Stimulated activated CD4-positive, alpha-beta T cell treated with anti-CD3 and anti-CD28 coated beads, Interleukin-15, amount 100 ng/mL, for 48 hours (primary cell): ENCODE measurements around the gene CYFIP1.

ENCODE experiments used
- DNase-seq, 2 donors: peaks; one replicate each; pipeline ENCODE4 v3.0.0-alpha.2; 2020; ENCODE audit warnings: low read depth in 2 of 2

CYFIP1 gene

GRCh38 chr15:22968366-22968765 lies 11.8 kb downstream of the CYFIP1 start:
- no peak for DNase-seq

- no peak for DNase-seq
These were observed 12.9 kb downstream of the CYFIP1 start for GRCh38 chr15:22967084-22967770.

- no peak for DNase-seq
These were observed 13.7 kb downstream of the CYFIP1 start for GRCh38 chr15:22966321-22967083.

- DNase-seq: no peak
These were observed 16.5 kb downstream of the CYFIP1 start for GRCh38 chr15:22963641-22964040.

- no peak for DNase-seq
These were observed 17.6 kb downstream of the CYFIP1 start for GRCh38 chr15:22962611-22963010.

- DNase-seq: no peak
These were observed 18.4 kb downstream of the CYFIP1 start for GRCh38 chr15:22961762-22962161.

- no peak for DNase-seq
These were observed 19.6 kb downstream of the CYFIP1 start for GRCh38 chr15:22960556-22960955.

GRCh38 chr15:22960126-22960525 lies 20.0 kb downstream of the CYFIP1 start:
- no peak for DNase-seq

GRCh38 chr15:22959321-22960101 lies 20.7 kb downstream of the CYFIP1 start:
- DNase-seq: no peak

- DNase-seq: no peak
These were observed 21.5 kb downstream of the CYFIP1 start for GRCh38 chr15:22958487-22959280.

- no peak for DNase-seq
These were observed 23.2 kb downstream of the CYFIP1 start for GRCh38 chr15:22956978-22957260.

- DNase-seq: no peak
These were observed 23.8 kb downstream of the CYFIP1 start for GRCh38 chr15:22956257-22956977.

- no peak for DNase-seq
These were observed 24.5 kb downstream of the CYFIP1 start for GRCh38 chr15:22955544-22956119.

GRCh38 chr15:22954798-22955543 lies 25.2 kb downstream of the CYFIP1 start:
- no peak for DNase-seq

- no peak for DNase-seq
These were observed 25.8 kb downstream of the CYFIP1 start for GRCh38 chr15:22954326-22954725.

GRCh38 chr15:22952796-22953579 lies 27.2 kb downstream of the CYFIP1 start:
- DNase-seq: no peak

- no peak for DNase-seq
These were observed 28.5 kb downstream of the CYFIP1 start for GRCh38 chr15:22951381-22952280.

GRCh38 chr15:22951031-22951380 lies 29.2 kb downstream of the CYFIP1 start:
- DNase-seq: no peak
